SK-N-SH treated with all-trans-retinoic acid at 6 μM for 48 hours (cell line): ENCODE measurements around the gene DES.

ENCODE experiments used
- ATAC-seq: fragments of 200-7000 bp; cut with Tn5 transposase; 3 replicates; pipeline ENCODE4 v1.9.1; 2020; ENCODE audit warnings: mild to moderate bottlenecking, moderate library complexity
- BACH2 ChIP-seq: fragments of 250-450 bp; sonication (Bioruptor Pico); IDR thresholded peaks from 2 replicates; pipeline ENCODE4 v1.9.0; 2021; ENCODE audit warnings: mild to moderate bottlenecking, borderline replicate concordance
- CSDC2 ChIP-seq: fragments of 250-450 bp; sonication (Bioruptor Pico); IDR thresholded peaks from 2 replicates; pipeline ENCODE4 v1.5.0; 2020; ENCODE audit warnings: mild to moderate bottlenecking, moderate library complexity
- PPARA ChIP-seq: fragments of 250-450 bp; sonication (Bioruptor Pico); IDR thresholded peaks from 2 replicates; pipeline ENCODE4 v1.5.0; 2020; ENCODE audit warnings: mild to moderate bottlenecking, borderline replicate concordance
- SNAI2 ChIP-seq: fragments of 250-450 bp; sonication (Bioruptor Pico); IDR thresholded peaks from 2 replicates; pipeline ENCODE4 v1.5.0; 2020; ENCODE audit warnings: mild to moderate bottlenecking, moderate library complexity
- TCF4 ChIP-seq: fragments of 250-450 bp; sonication (Bioruptor Pico); IDR thresholded peaks from 2 replicates; pipeline ENCODE4 v1.8.0; 2021; ENCODE audit warnings: mild to moderate bottlenecking, moderate library complexity, borderline replicate concordance
- ZFP3 ChIP-seq: fragments of 250-450 bp; sonication (Bioruptor Pico); IDR thresholded peaks from 2 replicates; pipeline ENCODE4 v1.5.0; 2020; ENCODE audit warnings: mild to moderate bottlenecking, moderate library complexity
- ZFP30 ChIP-seq: fragments of 450-650 bp; formaldehyde crosslinking; IDR thresholded peaks from 2 replicates; pipeline ENCODE4 v1.5.0; 2022; ENCODE audit warnings: mild to moderate bottlenecking, moderate library complexity
- ZNF565 ChIP-seq: fragments of 450-650 bp; formaldehyde crosslinking; conservative IDR thresholded peaks from 2 replicates; pipeline ENCODE4 v1.5.0; 2020; ENCODE audit warnings: low read depth, mild to moderate bottlenecking, moderate library complexity
- ZNF8 ChIP-seq: fragments of 450-650 bp; formaldehyde crosslinking; IDR thresholded peaks from 2 replicates; pipeline ENCODE4 v1.5.0; 2020; ENCODE audit warnings: mild to moderate bottlenecking, moderate library complexity
- TF ChIP-seq, protein P1 (sequence below): fragments of 250-450 bp; sonication (Bioruptor Pico); IDR thresholded peaks from 2 replicates; pipeline ENCODE4 v1.8.0; 2021; ENCODE audit warnings: low read depth, mild to moderate bottlenecking, moderate library complexity, borderline replicate concordance
- TF ChIP-seq, protein P2 (sequence below): fragments of 250-450 bp; sonication (Bioruptor Pico); IDR thresholded peaks from 2 replicates; pipeline ENCODE4 v1.5.0; 2020; ENCODE audit warnings: mild to moderate bottlenecking, moderate library complexity

DES gene

DNA sequence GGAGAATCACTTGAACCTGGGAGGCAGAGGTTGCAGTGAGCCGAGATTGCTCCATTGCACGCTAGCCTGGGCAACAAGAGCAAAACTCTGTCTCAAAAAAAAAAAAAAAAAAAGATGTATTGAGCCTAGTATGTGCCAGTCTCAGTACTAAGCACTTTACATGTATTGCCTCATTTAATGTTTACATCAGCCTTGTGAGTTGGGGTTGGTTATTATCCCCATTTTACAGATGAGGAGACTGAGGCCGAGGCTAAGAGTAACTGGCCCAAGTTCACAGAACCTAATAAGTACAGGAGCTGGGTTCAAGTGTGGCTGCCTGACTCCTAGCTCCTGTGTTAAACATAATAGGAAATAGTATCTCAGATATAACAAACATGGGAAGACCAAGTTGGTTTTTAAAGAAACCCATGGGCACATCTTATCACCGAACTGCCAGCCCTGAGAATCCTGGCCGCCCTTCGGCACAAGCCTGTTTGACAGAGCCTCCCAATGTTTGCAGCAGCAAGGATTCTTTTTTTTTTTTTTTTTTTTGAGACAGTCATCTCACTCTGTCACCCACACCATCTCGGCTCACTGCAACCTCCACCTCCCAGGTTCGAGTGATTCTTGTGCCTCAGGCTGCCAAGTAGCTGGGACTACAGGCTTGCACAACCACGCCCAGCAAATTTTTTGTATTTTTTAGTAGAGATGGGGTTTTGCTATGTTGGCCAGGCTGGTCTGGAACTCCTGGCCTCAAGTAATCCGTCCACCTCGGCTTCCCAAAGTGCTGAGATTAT is 56.3 kb downstream of the DES start (continued):
- TF ChIP-seq, protein P1, sequence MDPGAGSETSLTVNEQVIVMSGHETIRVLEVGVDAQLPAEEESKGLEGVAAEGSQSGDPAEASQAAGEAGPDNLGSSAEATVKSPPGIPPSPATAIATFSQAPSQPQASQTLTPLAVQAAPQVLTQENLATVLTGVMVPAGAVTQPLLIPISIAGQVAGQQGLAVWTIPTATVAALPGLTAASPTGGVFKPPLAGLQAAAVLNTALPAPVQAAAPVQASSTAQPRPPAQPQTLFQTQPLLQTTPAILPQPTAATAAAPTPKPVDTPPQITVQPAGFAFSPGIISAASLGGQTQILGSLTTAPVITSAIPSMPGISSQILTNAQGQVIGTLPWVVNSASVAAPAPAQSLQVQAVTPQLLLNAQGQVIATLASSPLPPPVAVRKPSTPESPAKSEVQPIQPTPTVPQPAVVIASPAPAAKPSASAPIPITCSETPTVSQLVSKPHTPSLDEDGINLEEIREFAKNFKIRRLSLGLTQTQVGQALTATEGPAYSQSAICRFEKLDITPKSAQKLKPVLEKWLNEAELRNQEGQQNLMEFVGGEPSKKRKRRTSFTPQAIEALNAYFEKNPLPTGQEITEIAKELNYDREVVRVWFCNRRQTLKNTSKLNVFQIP, result no peak
- TF ChIP-seq SNAI2 (CRISPR knock-in tag), result no peak
- no peak for TF ChIP-seq ZNF8
- TF ChIP-seq ZFP3 (CRISPR knock-in tag), result no peak
- no peak for TF ChIP-seq ZFP30 (CRISPR knock-in tag)
- TF ChIP-seq CSDC2, result no peak
- TF ChIP-seq, protein P2, sequence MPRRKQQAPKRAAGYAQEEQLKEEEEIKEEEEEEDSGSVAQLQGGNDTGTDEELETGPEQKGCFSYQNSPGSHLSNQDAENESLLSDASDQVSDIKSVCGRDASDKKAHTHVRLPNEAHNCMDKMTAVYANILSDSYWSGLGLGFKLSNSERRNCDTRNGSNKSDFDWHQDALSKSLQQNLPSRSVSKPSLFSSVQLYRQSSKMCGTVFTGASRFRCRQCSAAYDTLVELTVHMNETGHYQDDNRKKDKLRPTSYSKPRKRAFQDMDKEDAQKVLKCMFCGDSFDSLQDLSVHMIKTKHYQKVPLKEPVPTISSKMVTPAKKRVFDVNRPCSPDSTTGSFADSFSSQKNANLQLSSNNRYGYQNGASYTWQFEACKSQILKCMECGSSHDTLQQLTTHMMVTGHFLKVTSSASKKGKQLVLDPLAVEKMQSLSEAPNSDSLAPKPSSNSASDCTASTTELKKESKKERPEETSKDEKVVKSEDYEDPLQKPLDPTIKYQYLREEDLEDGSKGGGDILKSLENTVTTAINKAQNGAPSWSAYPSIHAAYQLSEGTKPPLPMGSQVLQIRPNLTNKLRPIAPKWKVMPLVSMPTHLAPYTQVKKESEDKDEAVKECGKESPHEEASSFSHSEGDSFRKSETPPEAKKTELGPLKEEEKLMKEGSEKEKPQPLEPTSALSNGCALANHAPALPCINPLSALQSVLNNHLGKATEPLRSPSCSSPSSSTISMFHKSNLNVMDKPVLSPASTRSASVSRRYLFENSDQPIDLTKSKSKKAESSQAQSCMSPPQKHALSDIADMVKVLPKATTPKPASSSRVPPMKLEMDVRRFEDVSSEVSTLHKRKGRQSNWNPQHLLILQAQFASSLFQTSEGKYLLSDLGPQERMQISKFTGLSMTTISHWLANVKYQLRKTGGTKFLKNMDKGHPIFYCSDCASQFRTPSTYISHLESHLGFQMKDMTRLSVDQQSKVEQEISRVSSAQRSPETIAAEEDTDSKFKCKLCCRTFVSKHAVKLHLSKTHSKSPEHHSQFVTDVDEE (CRISPR knock-in tag), result no peak

DNA sequence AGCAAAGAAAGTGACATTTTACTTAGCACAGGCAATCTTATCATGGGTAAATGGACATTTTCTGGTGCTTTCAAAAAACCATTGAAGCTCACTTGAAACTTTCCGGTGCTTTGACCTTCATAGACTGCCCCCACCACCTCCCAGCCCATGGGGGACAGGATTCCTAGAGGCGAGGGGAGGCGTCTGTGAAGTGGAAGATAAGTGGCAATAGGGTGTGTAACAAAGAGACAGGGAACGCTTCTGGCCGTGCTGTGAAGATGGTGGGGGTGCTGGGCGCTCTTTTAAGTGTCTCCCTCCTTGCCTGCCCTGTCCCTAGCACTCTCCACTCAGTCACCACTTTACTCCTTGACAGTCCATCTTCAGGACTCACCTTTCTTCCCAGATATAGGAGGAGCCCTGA is 57.1 kb downstream of the DES start:
- no peak for ATAC-seq
- TF ChIP-seq ZNF8, result no peak
- TF ChIP-seq, protein P2 (CRISPR knock-in tag), result no peak
- no peak for TF ChIP-seq ZNF565 (CRISPR knock-in tag)
- TF ChIP-seq BACH2 (CRISPR knock-in tag), result no peak

DNA sequence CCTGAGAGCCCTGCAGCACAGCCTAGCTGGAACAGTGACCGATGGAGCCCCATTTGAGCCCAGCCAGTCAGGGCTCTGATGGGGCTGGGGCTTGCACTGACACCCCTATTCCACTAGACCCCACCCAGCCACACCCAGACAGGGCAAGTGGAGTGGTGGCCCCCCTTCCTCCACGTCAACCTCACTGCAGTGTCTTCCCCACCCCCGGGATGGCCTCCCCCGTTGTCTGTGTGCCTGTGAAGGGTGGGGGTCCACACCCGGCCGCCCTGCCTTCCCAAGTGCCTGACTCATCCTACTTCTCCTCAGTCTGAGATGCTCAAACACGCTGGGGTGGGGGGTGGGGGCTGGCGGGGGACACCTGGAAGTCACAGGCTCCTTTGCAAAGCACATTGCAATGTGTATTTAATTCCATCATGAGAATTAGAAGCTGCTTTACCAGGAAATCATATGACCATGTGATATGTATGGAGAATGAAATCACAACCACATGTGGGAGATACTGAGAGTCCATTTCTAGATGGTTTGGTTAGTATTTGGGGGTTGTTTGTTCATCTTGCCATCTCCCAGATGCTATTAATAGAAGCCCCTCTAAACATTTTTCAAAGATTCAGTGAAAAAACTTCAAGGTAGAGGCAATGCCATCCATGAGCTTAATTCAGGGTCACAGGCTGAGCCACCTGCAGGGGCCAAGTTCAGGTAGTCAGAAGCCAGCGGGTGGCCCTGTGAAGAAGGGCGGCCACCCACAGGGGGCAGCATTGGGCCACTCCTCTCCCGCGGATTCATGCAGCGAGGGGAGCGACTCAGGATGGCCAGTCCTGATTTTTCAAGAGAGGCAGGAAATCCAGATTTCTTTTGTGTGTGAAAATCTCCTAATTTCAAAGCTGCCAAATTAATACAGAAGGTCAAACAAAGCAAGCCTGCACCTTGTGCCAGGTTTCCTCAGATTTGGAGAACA is 57.8 kb downstream of the DES start:
- TF ChIP-seq TCF4 (CRISPR knock-in tag) (peak; percentile 15; the same call in 1 of the 2 replicates), ZNF565 (CRISPR knock-in tag) (no peak), BACH2 (CRISPR knock-in tag) (no peak), PPARA (CRISPR knock-in tag) (no peak)
- TF ChIP-seq, protein P2 (CRISPR knock-in tag), result peak; percentile 15; the same call in 1 of the 2 replicates
- peak; percentile 88 for ATAC-seq
